ENCODE data around the gene SNX8.

SNX8 gene

DNA sequence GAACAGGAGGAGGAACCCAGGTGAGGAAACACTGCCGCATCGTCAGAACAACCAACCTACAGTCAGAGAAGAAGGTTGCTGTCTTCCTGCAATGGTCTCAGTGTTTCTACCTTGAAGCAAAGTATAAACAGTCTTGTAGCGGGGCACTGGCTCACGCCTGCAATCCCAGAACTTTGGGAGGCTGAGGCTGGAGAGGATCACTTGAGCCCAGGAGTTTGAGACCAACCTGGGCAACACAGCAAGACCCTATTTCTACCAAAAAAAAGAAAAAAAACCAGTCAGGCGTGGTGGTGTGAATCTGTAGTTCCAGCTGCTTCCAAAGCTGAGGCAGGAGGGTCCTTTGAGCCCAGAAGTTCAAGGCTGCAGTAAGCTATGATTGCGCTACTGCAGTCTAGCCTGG lies 23.4 kb downstream of the SNX8 start:
- no peak for FAIRE-seq
- TF ChIP-seq POLR2A (IDR thresholded peaks at IDR 0.05; ENCODE audit: low read depth, low read length): no peak
- no peak for DNase-seq (ENCODE audit: insufficient read length, low spot score)

DNA sequence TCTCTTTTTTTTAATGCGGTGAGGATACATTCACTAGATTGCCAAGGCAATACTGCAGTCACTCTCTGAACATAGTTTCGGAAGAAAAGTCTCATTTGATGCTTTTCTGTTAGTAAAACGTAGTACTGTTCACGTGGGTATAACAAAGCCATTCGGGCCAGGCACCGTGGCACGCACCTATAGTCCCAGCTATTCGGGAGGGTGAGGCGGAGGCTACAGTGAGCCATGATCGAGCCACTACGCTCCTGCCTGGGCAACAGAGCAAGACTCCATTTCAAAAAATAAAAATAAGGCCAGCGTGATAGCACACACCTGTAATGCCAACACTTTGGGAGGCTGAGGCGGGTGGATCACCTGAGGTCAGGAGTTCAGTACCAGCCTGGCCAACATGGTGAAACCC lies 24.6 kb downstream of the SNX8 start:
- TF ChIP-seq POLR2A (IDR thresholded peaks at IDR 0.05; ENCODE audit: low read depth, low read length): no peak
- DNase-seq (ENCODE audit: insufficient read length, low spot score) (no peak), FAIRE-seq (no peak)

DNA sequence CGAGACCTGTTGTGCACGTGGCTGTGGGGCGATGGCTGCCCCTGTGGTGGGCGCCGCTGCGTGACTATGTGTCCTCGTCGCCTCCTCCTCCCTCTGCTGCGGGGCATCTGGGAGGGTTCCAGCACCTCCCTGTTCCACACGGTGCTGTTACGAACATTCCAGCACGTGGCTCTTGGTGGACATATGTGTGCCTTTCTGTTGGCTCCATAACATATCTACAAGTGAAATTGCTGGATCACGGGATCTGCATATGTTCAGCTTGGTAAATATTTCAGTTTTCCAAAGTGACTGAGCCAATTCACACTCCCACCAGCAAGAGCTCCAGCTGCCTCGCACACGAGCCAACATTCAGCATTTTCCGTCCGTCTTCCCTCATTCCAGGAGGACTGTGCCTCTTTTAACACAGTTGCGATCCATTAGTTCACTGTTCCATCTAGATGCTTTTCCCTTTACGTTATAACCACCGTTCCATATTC lies 25.1 kb downstream of the SNX8 start:
- DNase-seq (ENCODE audit: insufficient read length, low spot score) (no peak), FAIRE-seq (no peak)
- no peak for TF ChIP-seq POLR2A (IDR thresholded peaks at IDR 0.05; ENCODE audit: low read depth, low read length)

DNA sequence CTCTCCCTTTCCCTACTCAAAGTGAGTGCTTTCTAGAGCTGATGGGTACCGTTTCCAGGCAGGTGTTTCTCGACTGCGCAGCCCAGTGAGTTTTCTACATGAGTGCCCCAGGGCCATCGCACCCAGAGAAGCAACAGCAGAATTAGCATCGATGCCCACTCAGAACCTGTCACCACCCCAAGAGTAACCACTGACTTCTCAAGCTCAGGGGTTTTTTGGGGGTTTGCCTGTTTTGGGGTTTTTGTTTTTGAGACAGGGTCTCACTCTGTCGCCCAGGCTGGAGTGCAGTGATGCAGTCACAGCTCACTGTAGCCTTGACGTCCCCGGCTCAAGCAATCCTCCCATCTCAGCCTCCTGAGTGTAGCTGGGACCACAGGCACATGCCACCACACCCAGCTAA lies 25.7 kb downstream of the SNX8 start:
- DNase-seq (ENCODE audit: insufficient read length, low spot score): no peak
- TF ChIP-seq POLR2A (IDR thresholded peaks at IDR 0.05; ENCODE audit: low read depth, low read length): no peak
- no peak for FAIRE-seq

DNA sequence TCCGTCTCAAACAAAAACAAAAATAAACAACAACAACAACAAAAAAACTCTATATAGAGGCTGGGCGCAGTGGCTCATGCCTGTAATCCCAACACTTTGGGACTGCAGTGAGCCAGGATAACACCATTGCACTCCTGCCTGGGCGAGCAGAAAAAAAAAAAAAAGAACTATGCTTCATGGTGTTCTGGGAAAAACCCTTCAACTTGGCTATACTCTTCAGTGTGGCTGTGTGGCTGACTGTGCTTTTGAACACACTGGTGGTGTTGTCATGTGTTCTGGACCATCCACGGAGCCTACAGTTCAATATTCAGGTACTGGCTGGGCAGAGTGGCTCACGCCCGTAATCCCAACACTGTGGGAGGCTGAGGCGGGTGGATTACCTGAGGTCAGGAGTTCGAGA lies 26.5 kb downstream of the SNX8 start:
- DNase-seq (ENCODE audit: insufficient read length, low spot score) (no peak), FAIRE-seq (no peak)
- no peak for TF ChIP-seq POLR2A (IDR thresholded peaks at IDR 0.05; ENCODE audit: low read depth, low read length)

DNA sequence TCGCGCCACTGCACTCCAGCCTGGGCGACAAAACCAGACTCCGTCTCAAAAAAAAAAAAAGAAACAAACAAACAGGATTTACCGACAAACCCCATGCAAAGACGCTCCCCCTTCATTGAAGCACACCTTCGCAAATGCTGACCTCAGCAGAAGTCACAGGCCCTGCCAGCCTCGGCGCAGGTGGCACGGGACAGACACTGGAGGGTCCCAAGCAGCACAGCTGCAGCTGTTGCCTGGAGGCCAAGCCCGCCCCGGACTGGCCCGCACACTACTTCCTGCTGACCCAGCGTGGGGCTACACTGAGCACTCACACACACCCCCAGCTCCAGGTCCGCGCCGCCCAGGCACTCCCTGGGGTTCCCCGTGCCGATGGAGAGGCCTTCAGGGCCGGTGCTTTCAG lies 31.2 kb downstream of the SNX8 start:
- no peak for DNase-seq (ENCODE audit: insufficient read length, low spot score)
- no peak for TF ChIP-seq POLR2A (IDR thresholded peaks at IDR 0.05; ENCODE audit: low read depth, low read length)
- FAIRE-seq: no peak

DNA sequence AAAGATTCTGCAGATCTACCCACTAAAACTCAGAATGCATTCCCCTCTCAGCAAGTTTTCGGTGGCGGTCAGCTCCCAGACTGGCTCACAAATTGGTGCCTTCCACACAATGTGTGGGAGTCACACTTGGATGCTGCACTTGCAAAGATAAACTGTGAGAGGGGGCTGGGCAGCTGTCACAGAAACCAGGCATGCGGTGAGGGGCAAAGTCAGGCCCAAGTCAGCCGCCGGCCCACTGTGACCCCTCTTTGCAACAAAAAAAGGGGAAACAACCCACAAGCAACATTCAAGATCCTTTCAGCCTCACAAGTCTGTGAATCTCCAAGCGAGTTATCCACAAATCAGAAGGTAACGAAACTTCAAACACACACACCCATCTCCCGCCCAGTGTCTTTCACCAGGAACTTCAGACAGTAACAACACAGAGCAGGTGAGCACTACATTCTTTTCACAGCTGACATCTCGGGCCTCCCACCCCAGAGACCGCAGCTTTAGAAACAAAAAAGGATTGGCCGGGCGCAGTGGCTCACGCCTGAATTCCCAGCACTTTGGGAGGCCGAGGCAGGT lies 32.0 kb downstream of the SNX8 start:
- no peak for TF ChIP-seq POLR2A (IDR thresholded peaks at IDR 0.05; ENCODE audit: low read depth, low read length)
- DNase-seq (ENCODE audit: insufficient read length, low spot score) (no peak), FAIRE-seq (no peak)

DNA sequence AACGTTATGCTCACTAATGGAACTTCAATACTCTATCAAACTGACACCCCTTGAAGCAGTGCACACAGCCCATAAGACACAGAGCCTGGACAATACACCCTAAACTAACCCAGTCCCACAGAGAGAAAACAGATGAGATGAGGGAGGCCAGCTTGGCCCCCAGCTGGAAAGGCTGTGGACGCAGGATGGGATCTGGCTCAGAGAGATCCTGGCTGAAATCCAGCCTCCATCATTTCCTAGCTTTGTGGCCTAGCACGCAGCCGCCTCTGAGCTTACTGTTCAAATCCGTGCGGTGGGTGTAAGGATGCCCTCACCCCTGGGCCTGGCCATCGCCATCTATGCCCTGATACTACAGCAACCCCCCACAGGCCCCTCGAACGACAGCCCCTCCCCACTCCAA lies 32.7 kb downstream of the SNX8 start:
- DNase-seq (ENCODE audit: insufficient read length, low spot score) (no peak), FAIRE-seq (no peak)
- no peak for TF ChIP-seq POLR2A (IDR thresholded peaks at IDR 0.05; ENCODE audit: low read depth, low read length)

DNA sequence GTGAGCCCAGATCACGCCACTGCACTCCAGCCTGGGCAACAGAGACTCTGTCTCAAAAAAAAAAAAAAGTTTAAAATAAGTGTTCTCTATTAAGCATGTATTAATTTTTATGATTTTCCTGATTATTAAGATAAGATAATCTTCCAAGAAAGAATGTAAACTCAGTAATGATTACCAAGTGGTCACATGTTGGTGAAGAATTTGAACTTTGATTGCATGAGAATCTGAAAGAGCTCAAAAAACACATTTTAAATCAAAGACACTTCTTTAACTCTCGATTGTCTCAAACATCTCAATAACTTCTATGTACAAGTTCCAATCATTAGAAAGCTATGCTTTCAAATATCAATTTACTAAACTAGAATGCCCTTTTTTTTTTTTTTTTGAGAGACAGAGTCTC lies 33.8 kb downstream of the SNX8 start:
- TF ChIP-seq POLR2A (IDR thresholded peaks at IDR 0.05; ENCODE audit: low read depth, low read length): no peak
- no peak for DNase-seq (ENCODE audit: insufficient read length, low spot score)
- no peak for FAIRE-seq

DNA sequence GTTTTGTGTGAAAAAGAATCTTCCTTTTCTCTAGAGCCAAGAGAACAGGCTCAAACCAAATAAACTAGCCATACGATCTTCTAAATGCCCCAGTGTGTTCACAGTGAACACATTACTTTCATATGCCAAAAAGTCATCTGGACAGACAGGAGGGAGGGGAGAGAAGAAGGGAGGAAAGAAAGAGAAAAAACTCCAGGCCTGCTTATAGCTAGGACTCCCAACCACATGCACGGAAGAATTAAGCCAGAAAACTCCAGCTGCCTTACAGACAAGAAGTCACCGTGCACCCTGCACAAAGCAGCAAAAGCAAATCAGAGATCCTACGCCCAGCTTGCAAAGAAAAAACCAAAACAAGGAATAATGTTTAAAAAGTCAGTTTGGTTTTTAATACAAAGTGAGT lies 34.3 kb downstream of the SNX8 start:
- DNase-seq (ENCODE audit: insufficient read length, low spot score): no peak
- no peak for FAIRE-seq
- TF ChIP-seq POLR2A (IDR thresholded peaks at IDR 0.05; ENCODE audit: low read depth, low read length): no peak

DNA sequence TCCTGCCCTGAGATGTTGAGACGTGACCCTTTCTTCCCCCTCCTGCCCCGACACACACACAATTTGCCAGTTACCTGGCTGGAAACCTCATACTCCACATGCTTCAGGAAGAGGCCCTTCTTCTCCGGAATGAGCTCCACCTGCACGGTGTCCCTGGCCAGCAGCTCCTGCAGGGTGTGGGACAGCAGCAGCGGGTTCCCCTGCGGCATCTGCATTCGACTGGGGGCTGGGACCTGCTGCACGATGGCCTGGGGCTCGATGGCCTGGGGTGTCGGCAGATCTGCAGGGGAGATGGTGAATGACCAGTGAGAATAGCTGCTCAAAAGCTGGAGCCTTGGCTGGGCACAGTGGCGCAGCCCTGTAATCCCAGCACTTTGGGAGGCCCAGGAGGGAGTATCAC lies 36.2 kb downstream of the SNX8 start:
- TF ChIP-seq POLR2A (IDR thresholded peaks at IDR 0.05; ENCODE audit: low read depth, low read length): no peak
- no peak for FAIRE-seq
- no peak for DNase-seq (ENCODE audit: insufficient read length, low spot score)

DNA sequence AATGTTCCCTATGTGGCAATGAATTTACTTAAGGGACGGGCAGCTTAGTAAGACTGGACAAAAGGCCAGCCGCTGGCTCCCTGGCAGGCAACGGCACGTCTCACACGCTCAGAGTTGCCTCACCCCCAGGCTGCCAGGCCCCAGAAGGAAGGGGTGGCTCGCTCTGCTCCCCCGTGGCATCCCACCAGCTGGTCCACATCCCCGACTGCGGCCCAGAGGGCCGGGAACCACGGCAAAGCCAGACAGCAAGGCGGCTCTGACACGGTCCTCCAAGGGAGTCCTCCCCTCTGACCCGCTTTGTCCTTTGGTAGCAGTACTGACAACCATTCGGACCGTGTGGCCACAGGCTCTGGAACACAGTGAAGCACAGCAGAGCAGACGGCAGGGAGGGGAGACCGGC lies 38.1 kb downstream of the SNX8 start:
- TF ChIP-seq POLR2A (IDR thresholded peaks at IDR 0.05; ENCODE audit: low read depth, low read length): no peak
- DNase-seq (ENCODE audit: insufficient read length, low spot score) (no peak), FAIRE-seq (no peak)

DNA sequence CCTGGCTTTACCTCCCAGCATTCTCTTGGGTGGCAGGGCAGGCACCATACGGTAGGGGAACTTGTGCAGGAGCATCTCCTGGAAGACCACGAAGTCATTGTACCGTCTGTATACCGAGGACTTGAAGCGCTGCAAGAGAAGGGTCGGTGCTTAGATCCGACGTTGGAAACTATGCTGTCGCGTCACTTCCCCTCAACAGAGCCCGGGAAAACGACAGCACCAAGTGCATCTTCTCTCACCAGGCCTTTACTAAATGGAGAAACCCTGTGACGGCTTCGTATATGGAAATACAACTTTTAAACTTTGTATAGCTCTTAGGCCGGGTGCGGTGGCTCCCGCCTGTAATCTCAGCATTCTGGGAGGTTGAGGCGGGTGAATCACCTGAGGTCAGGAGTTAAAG lies 39.1 kb downstream of the SNX8 start:
- FAIRE-seq: no peak
- TF ChIP-seq POLR2A (IDR thresholded peaks at IDR 0.05; ENCODE audit: low read depth, low read length): no peak
- DNase-seq (ENCODE audit: insufficient read length, low spot score): no peak

DNA sequence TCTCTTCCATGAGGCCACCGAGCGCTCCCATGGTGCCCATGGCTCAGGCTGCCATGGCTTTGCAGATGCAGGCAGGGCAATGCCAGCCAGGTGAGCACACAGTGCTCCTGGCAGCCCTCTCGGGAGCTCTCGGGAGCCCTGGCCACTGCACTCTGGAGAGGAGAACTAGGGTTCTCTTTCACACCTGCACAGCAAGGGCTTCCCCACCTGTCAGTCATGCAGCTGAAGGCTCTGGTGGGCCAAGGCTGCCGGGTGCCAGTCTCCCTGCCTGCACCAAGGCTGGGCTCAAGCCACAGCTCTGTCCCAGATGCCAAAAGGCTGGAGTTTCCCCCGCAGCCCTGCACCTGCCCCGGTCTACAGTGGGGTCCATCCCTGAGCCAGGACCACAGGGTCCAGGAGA lies 39.6 kb downstream of the SNX8 start:
- no peak for DNase-seq (ENCODE audit: insufficient read length, low spot score)
- TF ChIP-seq POLR2A (IDR thresholded peaks at IDR 0.05; ENCODE audit: low read depth, low read length): no peak
- FAIRE-seq: no peak

DNA sequence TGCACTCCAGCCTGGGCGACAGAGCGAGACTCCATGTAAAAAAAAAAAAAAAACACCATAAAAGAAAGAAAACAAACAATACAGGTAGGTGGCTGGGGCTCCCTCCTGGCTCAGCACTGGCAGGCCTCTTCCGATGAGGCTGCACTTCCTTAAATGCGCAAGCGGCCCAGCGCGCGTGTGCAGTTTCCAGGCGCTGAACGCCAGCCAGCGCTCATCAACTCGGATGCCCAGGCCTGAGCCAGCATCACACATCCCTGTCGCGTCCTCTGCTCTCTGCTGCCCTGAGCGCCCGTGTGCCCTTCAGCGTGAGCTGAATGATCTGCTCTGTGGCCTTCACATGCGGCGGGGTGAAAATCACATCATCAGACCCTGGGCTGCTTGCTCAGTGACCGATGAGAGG lies 40.4 kb downstream of the SNX8 start:
- DNase-seq (ENCODE audit: insufficient read length, low spot score) (no peak), FAIRE-seq (no peak)
- TF ChIP-seq POLR2A (IDR thresholded peaks at IDR 0.05; ENCODE audit: low read depth, low read length): no peak

DNA sequence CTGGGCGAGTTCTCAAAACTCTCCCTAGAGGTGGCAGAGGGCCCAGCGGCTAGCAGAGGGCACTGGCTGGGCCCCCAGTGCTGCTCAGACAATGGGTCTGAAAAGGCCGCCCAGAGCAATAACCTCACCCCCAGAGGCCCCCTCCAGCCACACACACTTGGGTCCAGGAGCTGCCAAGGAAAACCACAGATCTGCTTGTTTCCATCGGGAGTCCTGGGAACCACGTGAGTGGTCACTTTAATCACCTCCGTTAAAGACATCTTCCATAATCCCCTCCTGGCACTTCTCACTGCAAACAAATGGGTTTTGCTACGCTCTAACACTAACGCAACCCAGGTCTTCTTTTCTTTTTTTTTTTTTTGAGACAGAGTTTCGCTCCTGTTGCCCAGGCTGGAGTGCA lies 42.2 kb downstream of the SNX8 start:
- DNase-seq (ENCODE audit: insufficient read length, low spot score) (no peak), FAIRE-seq (no peak)
- TF ChIP-seq POLR2A (IDR thresholded peaks at IDR 0.05; ENCODE audit: low read depth, low read length): no peak
